ENCODE measurements around the gene LIPN.

The LIPN gene

GRCh38 chr10:88828310-88828709 is 68.5 kb downstream of the LIPN start:
- in situ Hi-C loops (cut with HindIII; ENCODE audit: low sequenced_read_pairs), result no loop called here
- no peak for TF ChIP-seq CTCF (IDR thresholded peaks at IDR 0.05; ENCODE audit: low read depth, low read length)
- DNase-seq (ENCODE audit: low read depth, low spot score), result no peak
- H3K4me3 ChIP-seq (ENCODE audit: low read depth, low read length), result no peak overlapping the region

All from astrocyte of the spinal cord (primary cell).